Liver (tissue), 9 donors: ENCODE measurements around the gene GVQW3. TPM values are rescaled to one million over a fixed set of nuclear protein-coding genes. Genes with fewer than 3 reads are reported as not detected.

ENCODE experiments used
- DNase-seq: peaks from one replicate; pipeline ENCODE4 v3.0.0-alpha.2; 2017; ENCODE audit warnings: low spot score
- H3K27ac ChIP-seq, 2 donors: one replicate each; pipeline ENCODE4 v1.7.0; 2013; ENCODE audit warnings: inconsistent platforms in 2 of 2, low read length in 2 of 2, control low read depth in 1 of 2, low read depth in 1 of 2, mild to moderate bottlenecking in 1 of 2
- H3K27me3 ChIP-seq, 4 donors: one replicate each; pipeline versions ENCODE4 v1.6.1 to v1.7.0; 2013; ENCODE audit warnings: low read length in 3 of 4, inconsistent platforms in 1 of 4, mild to moderate bottlenecking in 1 of 4, moderate library complexity in 1 of 4; ENCODE audit not compliant: control insufficient read depth in 4 of 4, insufficient read depth in 4 of 4
- H3K36me3 ChIP-seq, 4 donors: one replicate each; pipeline versions ENCODE4 v1.6.1 to v1.7.0; 2013; ENCODE audit warnings: low read length in 3 of 4, mild to moderate bottlenecking in 3 of 4, low read depth in 1 of 4, moderate library complexity in 1 of 4; ENCODE audit not compliant: control insufficient read depth in 4 of 4, insufficient read depth in 3 of 4
- H3K4me1 ChIP-seq, 4 donors: one replicate each; pipeline versions ENCODE4 v1.6.1 to v1.7.0; 2013; ENCODE audit warnings: low read length in 3 of 4, mild to moderate bottlenecking in 3 of 4, moderate library complexity in 1 of 4; ENCODE audit not compliant: control insufficient read depth in 4 of 4, insufficient read depth in 4 of 4
- H3K4me3 ChIP-seq, 3 donors: one replicate each; pipeline versions ENCODE4 v1.6.1 to v1.7.0; 2013; ENCODE audit warnings: low read length in 3 of 3, control low read depth in 1 of 3, low read depth in 1 of 3, mild to moderate bottlenecking in 1 of 3
- H3K9ac ChIP-seq, 2 donors: one replicate each; pipeline ENCODE4 v1.7.0; 2013; ENCODE audit warnings: low read length in 2 of 2, mild to moderate bottlenecking in 2 of 2, moderate library complexity in 2 of 2, control low read depth in 1 of 2, low read depth in 1 of 2
- H3K9me3 ChIP-seq, 4 donors: one replicate each; pipeline versions ENCODE4 v1.6.1 to v1.7.0; 2013; ENCODE audit warnings: low read length in 3 of 4; ENCODE audit not compliant: control insufficient read depth in 4 of 4
- EGR1 ChIP-seq, 2 donors: IDR thresholded peaks; 2 replicates each; pipeline ENCODE4 v1.6.1; 2016 to 2018; ENCODE audit warnings: antibody characterized with exemption in 2 of 2, low read depth in 2 of 2
- FOXA1 ChIP-seq: IDR thresholded peaks from 2 replicates; pipeline ENCODE4 v1.6.1; 2016; ENCODE audit warnings: antibody characterized with exemption
- GABPA ChIP-seq, 2 donors: IDR thresholded peaks in 1 of 2; conservative IDR thresholded peaks in 1 of 2; 2 replicates each; pipeline ENCODE4 v1.6.1; 2016; ENCODE audit warnings: antibody characterized with exemption in 2 of 2, mild to moderate bottlenecking in 1 of 2, moderate library complexity in 1 of 2
- HNF4A ChIP-seq, 2 donors: conservative IDR thresholded peaks; 2 replicates each; pipeline ENCODE4 v1.6.1; 2016; ENCODE audit warnings: antibody characterized with exemption in 2 of 2, mild to moderate bottlenecking in 2 of 2
- HNF4G ChIP-seq: IDR thresholded peaks from 2 replicates; pipeline ENCODE4 v1.6.1; 2016; ENCODE audit warnings: antibody characterized with exemption
- JUND ChIP-seq, 2 donors: IDR thresholded peaks; 2 replicates each; pipeline ENCODE4 v1.6.1; 2016; ENCODE audit warnings: antibody characterized with exemption in 2 of 2
- NR2F2 ChIP-seq: IDR thresholded peaks from 2 replicates; pipeline ENCODE4 v1.6.1; 2016; ENCODE audit warnings: antibody characterized with exemption
- RAD21 ChIP-seq, 2 donors: IDR thresholded peaks; 2 replicates each; pipeline ENCODE4 v1.6.1; 2016; ENCODE audit warnings: antibody characterized with exemption in 2 of 2, mild to moderate bottlenecking in 2 of 2
- SP1 ChIP-seq: IDR thresholded peaks from 2 replicates; pipeline ENCODE4 v1.6.1; 2018; ENCODE audit warnings: antibody characterized with exemption, mild to moderate bottlenecking
- TAF1 ChIP-seq: conservative IDR thresholded peaks from 2 replicates; pipeline ENCODE4 v1.6.1; 2016; ENCODE audit warnings: antibody characterized with exemption, mild to moderate bottlenecking
- YY1 ChIP-seq: IDR thresholded peaks from 2 replicates; pipeline ENCODE4 v1.6.1; 2016; ENCODE audit warnings: antibody characterized with exemption, mild to moderate bottlenecking
- WGBS: extraction: QIAGEN DNeasy Blood & Tissue Kit; methylation state at CpG from one replicate; pipeline ENCODE4 v1.1.7; 2013; 5-methylcytosine and 5-hydroxymethylcytosine counted together
- polyA plus RNA-seq, 2 donors: library from polyadenylated mRNA; stranded (reverse) in 1 of 2; unstranded in 1 of 2; fragments of 200-250 nt in 1 of 2; fragments of >200 nt in 1 of 2; fragmentation: Nextera tagmentation in 1 of 2; extraction: Ambion mirVana in 1 of 2; gene quantifications; one replicate each; pipeline versions ENCODE4 v1.2.1 to v1.2.3, GENCODE V29; 2013 to 2015
- total RNA-seq, 2 donors: library from RNA; depleted of rRNA; stranded (reverse); fragments of >200 nt; gene quantifications; one replicate each; pipeline ENCODE4 v1.2.3, GENCODE V29; 2014
- TF ChIP-seq, protein P1 (sequence below): fragments of 150-350 bp; IDR thresholded peaks from 2 replicates; pipeline ENCODE4 v1.5.1; 2017; ENCODE audit warnings: improper control_type of control experiment, low read depth, low read length; ENCODE audit not compliant: missing input control
- TF ChIP-seq, protein P2 (sequence below): IDR thresholded peaks from 2 replicates; pipeline ENCODE4 v1.6.1; 2016; ENCODE audit warnings: antibody characterized with exemption
- TF ChIP-seq, protein P3 (sequence below): IDR thresholded peaks from 2 replicates; pipeline ENCODE4 v1.6.1; 2016; ENCODE audit warnings: antibody characterized with exemption
- TF ChIP-seq, protein P4 (sequence below): IDR thresholded peaks from 2 replicates; pipeline ENCODE4 v1.6.1; 2016; ENCODE audit warnings: antibody characterized with exemption
- donor health status: healthy.
- donor health status: healthy.
- donor health status: healthy.
- donor health status: healthy.
- donor health status: healthy.

The GVQW3 gene
- total and polyA plus RNA-seq, 4 donors: 0.18 to 1.3 (median 0.65) TPM

DNA sequence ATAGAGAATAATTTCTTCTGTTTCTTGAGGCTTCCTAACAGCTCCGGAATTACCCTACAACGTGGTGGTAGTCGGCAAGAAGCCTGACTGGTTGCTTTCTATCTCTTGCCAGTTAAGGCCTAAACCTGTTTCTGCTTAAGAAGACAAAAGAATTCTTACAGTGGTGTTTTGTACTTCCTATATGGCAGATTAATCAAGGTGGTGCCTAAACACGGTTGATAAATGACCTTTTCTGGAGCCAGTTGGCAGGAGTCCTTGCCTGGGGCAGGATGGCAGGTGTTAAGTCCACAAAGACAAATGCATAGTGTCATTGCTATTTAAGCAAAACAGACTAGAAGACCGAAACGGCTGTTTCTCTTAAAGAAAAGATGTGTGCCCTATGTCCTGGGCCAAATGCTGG is 9.9 kb downstream of the GVQW3 start (continued):
- TF ChIP-seq, protein P1, sequence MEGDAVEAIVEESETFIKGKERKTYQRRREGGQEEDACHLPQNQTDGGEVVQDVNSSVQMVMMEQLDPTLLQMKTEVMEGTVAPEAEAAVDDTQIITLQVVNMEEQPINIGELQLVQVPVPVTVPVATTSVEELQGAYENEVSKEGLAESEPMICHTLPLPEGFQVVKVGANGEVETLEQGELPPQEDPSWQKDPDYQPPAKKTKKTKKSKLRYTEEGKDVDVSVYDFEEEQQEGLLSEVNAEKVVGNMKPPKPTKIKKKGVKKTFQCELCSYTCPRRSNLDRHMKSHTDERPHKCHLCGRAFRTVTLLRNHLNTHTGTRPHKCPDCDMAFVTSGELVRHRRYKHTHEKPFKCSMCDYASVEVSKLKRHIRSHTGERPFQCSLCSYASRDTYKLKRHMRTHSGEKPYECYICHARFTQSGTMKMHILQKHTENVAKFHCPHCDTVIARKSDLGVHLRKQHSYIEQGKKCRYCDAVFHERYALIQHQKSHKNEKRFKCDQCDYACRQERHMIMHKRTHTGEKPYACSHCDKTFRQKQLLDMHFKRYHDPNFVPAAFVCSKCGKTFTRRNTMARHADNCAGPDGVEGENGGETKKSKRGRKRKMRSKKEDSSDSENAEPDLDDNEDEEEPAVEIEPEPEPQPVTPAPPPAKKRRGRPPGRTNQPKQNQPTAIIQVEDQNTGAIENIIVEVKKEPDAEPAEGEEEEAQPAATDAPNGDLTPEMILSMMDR: no peak

DNA sequence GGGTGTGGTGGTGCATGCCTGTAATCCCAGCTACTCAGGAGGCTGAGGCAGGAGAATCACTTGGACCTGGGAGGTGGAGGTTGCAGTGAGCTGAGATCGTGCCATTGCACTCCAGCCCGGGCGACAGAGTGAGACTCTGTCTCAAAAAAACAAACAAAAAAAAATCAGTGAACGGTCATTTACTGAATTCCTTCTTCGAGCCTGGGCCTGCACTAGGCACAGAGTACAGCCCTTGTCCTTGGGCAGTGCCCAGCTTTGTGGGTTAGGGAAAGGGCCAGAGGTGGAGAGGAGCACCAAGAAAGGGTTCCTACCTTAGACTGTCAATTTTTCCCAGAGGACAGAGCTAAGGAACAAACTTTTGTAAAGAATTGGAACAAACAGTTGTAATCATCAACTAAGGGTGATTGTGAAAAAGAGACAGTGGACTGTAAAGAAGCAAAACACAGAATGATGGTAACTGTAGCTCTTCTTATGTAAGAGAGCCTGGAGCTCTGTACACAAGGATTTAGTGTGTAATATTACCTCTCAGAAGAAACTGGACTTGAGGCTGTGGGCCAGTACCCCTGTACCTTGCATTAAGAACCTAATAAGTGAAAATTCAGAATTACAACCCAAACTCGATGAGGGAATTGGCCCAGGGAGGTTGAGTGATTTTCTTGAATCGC is 10.8 kb downstream of the GVQW3 start:
- Histone ChIP-seq H3K9me3 (no peaks in the 10 kb centered on the region), H3K4me1 (no peaks in the 10 kb centered on the region), H3K36me3 (no peaks in the 10 kb centered on the region), H3K27ac (no peak overlapping the region), H3K4me3 (no peak overlapping the region), H3K27me3 (no peaks in the 10 kb centered on the region), H3K9ac (no peak overlapping the region)
- DNase-seq: no peak
- 77% methylated on average over 7 of the region's 7 CpGs for WGBS
- no peak for TF ChIP-seq YY1
- TF ChIP-seq, protein P2, sequence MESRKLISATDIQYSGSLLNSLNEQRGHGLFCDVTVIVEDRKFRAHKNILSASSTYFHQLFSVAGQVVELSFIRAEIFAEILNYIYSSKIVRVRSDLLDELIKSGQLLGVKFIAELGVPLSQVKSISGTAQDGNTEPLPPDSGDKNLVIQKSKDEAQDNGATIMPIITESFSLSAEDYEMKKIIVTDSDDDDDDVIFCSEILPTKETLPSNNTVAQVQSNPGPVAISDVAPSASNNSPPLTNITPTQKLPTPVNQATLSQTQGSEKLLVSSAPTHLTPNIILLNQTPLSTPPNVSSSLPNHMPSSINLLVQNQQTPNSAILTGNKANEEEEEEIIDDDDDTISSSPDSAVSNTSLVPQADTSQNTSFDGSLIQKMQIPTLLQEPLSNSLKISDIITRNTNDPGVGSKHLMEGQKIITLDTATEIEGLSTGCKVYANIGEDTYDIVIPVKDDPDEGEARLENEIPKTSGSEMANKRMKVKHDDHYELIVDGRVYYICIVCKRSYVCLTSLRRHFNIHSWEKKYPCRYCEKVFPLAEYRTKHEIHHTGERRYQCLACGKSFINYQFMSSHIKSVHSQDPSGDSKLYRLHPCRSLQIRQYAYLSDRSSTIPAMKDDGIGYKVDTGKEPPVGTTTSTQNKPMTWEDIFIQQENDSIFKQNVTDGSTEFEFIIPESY: no peak
- TF ChIP-seq, protein P1: no peak
- no peak for TF ChIP-seq HNF4A (conservative IDR thresholded peaks at IDR 0.05)
- TF ChIP-seq, protein P3, sequence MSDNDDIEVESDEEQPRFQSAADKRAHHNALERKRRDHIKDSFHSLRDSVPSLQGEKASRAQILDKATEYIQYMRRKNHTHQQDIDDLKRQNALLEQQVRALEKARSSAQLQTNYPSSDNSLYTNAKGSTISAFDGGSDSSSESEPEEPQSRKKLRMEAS: no peak
- TF ChIP-seq SP1: no peak
- no peak for TF ChIP-seq RAD21 (IDR thresholded peaks at IDR 0.05)
- TF ChIP-seq EGR1 (IDR thresholded peaks at IDR 0.05; ENCODE audit: low read depth in 2 of 2): no peak
- TF ChIP-seq NR2F2: no peak
- TF ChIP-seq, protein P4, sequence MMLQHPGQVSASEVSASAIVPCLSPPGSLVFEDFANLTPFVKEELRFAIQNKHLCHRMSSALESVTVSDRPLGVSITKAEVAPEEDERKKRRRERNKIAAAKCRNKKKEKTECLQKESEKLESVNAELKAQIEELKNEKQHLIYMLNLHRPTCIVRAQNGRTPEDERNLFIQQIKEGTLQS: no peak
- no peak for TF ChIP-seq FOXA1
- TF ChIP-seq HNF4G: no peak
- TF ChIP-seq TAF1: no peak
- TF ChIP-seq JUND (IDR thresholded peaks at IDR 0.05): no peak

DNA sequence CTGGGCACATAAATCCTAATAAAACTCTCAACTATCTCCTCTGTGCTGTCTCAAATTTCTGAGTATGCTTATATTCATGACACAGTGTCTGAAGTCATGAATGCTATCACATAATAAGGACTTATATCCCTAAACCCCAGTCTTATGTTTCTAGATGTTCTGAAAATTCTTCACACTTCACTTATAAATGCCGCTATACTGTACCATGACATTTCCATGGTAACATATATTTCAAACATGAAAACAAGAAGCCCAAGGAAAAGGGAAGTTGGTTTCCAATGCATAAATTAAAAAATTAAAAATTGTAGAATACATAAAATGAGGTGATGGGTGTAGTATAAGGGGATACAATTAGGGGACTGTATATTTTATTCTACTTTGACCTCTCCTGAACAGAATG is 11.7 kb downstream of the GVQW3 start:
- TF ChIP-seq HNF4G (no peak), GABPA (IDR thresholded peaks at IDR 0.05 in 1 of 2, conservative IDR thresholded peaks at IDR 0.05 in 1 of 2) (no peak)
- WGBS: 88% methylated on average over 1 of the region's 1 CpG
- no peaks in the 10 kb centered on the region for H3K4me1 ChIP-seq

More for the DNA sequence above, 11.7 kb downstream of the GVQW3 start:
- DNase-seq: no peak
- Histone ChIP-seq H3K4me3 (no peak overlapping the region), H3K27me3 (no peaks in the 10 kb centered on the region), H3K36me3 (no peaks in the 10 kb centered on the region), H3K9ac (no peak overlapping the region), H3K9me3 (no peaks in the 10 kb centered on the region), H3K27ac (no peak overlapping the region)
